Measurements from ENCODE around the gene ZMIZ1. TPM values are rescaled to one million over a fixed set of nuclear protein-coding genes. Genes with fewer than 3 reads are reported as not detected.
A peak's percentile ranks its signal among the peaks of the same experiment; 100 is the strongest.

ZMIZ1 gene
- total and polyA plus RNA-seq, 7 experiments from 2014 or later: 1.8 to 57.2 (median 14.2) TPM

DNA sequence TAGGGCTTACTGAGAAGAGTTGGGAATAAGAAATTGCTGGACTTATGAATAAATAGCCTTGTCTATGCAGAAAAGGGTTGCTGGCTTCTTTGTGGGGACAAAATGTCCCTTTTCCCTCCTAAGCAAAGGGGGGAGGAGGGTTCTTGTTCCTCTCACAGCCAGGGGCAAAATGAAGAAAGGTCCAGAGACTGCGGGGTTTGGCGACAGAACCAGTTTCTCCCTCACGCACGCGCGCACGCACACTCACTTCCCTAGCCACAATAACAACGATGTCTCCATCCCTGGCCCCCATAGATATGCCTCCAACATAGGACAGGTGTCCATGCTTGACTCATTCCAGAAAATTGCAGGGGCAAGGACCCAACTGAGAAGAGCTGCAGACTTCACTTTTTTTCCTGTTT, 3.3 kb downstream of the ZMIZ1 start:
- Histone ChIP-seq H3K36me3 (ENCODE audit: control insufficient read depth in 2 of 3, insufficient read depth in 3 of 3, low read length in 3 of 3) (no peaks in the 10 kb centered on the region), H3K4me3 (ENCODE audit: low read length) (no peak overlapping the region), H3K27ac (ENCODE audit: low read depth, low read length) (no peak overlapping the region), H3K27me3 (ENCODE audit: control insufficient read depth in 2 of 2, insufficient read depth in 2 of 2, low read length in 2 of 2) (no peaks in the 10 kb centered on the region), H3K4me1 (ENCODE audit: control insufficient read depth in 2 of 2, insufficient read depth in 2 of 2, low read length in 2 of 2) (peaks cover 0 to 6% of the 10 kb centered on the region in 2 donors), H3K9me3 (ENCODE audit: control insufficient read depth in 2 of 3, low read length in 3 of 3) (no peaks in the 10 kb centered on the region)
- H3K27ac Mint-ChIP-seq: peak overlapping the region in 4 of 9 donors; percentile 28 to 61 (median 48)
- ChIA-PET POLR2A (no interaction called here), CTCF (no interaction called here)
- H3K4me1 Mint-ChIP-seq: peaks cover 16 to 54% (median 40%) of the 10 kb centered on the region in 7 donors
- peaks cover 0 to 25% (median 0%) of the 10 kb centered on the region in 5 donors for H3K27me3 Mint-ChIP-seq
- peak overlapping the region; percentile 23 to 95 (median 85) for H3K4me3 Mint-ChIP-seq
- intact Hi-C loops (cut with micrococcal nuclease): no loop called here
- no peak for DNase-seq
- ATAC-seq: no peak
- H3K9me3 Mint-ChIP-seq: no peaks in the 10 kb centered on the region
- H3K36me3 Mint-ChIP-seq: no peaks in the 10 kb centered on the region

DNA sequence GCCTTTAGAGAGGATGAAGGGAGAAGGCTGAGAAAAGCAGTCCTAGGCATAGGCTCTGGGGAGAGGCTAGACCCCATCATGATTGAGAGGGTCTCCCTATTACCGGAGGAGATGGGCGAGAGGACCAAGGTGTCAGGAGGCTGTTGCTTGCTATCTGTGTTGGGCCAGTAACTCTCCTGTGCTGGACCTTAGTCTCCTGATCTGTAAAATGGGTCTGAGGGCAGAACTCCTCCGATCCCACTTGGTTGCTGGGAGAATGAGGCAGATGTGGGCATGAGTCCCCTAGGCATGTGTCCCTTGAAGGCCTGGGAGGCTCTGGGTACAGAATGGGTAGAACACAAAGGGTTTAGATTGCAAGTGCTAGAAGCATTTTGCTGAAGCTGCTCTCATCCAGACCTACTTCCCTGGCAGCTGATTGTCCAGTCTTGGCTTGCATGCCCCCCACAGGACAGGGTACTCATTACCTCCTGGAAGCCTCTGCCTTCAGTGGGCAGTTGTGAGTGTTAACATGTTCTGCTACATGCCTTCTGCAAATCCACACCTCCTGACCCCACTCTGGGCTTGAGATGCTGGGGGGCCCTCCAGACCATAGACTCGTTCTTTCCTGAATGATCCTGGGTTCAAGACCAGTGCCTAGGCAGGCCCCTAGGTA, 4.4 kb downstream of the ZMIZ1 start:
- peak overlapping the region in 1 of 9 donors; percentile 66 for H3K27ac Mint-ChIP-seq
- H3K27me3 Mint-ChIP-seq: peaks cover 0 to 25% (median 0%) of the 10 kb centered on the region in 5 donors
- peaks cover 0 to 6% of the 10 kb centered on the region in 2 donors for H3K4me1 ChIP-seq (ENCODE audit: control insufficient read depth in 2 of 2, insufficient read depth in 2 of 2, low read length in 2 of 2)
- peaks cover 16 to 53% (median 39%) of the 10 kb centered on the region in 7 donors for H3K4me1 Mint-ChIP-seq
- H3K9me3 ChIP-seq (ENCODE audit: control insufficient read depth in 2 of 3, low read length in 3 of 3): no peaks in the 10 kb centered on the region
- intact Hi-C loops (cut with micrococcal nuclease): no loop called here
- POLR2A ChIA-PET: no interaction called here
- H3K4me3 Mint-ChIP-seq: peak overlapping the region in 2 of 10 donors; percentile 11 to 83
- no peak overlapping the region for H3K27ac ChIP-seq (ENCODE audit: low read depth, low read length)
- ATAC-seq (no peak), DNase-seq (no peak)
- no peaks in the 10 kb centered on the region for H3K36me3 Mint-ChIP-seq
- no peaks in the 10 kb centered on the region for H3K9me3 Mint-ChIP-seq
- CTCF ChIA-PET: no interaction called here
- no peaks in the 10 kb centered on the region for H3K27me3 ChIP-seq (ENCODE audit: control insufficient read depth in 2 of 2, insufficient read depth in 2 of 2, low read length in 2 of 2)
- no peak overlapping the region for H3K4me3 ChIP-seq (ENCODE audit: low read length)
- no peaks in the 10 kb centered on the region for H3K36me3 ChIP-seq (ENCODE audit: control insufficient read depth in 2 of 3, insufficient read depth in 3 of 3, low read length in 3 of 3)

DNA sequence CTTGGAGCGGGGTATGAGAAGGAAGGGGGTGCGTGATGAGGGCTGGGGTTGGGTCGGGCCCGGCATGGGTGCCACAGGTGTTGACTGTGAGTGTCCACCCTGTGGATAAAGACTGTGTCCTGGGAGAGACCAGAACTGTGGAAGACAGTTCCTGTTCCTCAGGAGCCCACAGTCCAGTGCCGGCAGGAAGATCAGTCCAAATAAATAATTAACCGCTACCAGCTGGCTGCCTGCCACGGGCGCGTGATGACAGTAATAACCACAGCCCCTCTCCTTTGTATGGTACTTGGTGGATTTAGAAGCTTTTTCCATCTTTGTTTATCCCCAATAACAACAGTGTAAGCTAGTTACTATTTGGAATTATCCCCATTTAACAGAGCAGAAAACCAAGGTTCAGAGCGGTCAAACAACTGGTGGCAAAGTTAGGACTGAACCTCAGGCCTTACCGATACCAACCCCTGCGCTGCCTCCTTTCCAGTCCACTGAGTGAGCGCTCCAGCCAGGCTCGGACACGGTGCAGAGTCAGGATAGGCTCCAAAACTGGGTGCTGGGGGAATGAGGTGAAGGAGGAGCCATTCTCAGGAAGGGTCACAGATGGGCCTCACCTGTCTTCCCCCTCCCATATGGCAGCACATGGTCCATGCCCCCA, 5.1 kb downstream of the ZMIZ1 start:
- peak overlapping the region in 1 of 9 donors; percentile 26 for H3K27ac Mint-ChIP-seq
- Histone ChIP-seq H3K4me3 (ENCODE audit: low read length) (no peak overlapping the region), H3K9me3 (ENCODE audit: control insufficient read depth in 2 of 3, low read length in 3 of 3) (no peaks in the 10 kb centered on the region), H3K27ac (ENCODE audit: low read depth, low read length) (no peak overlapping the region), H3K36me3 (ENCODE audit: control insufficient read depth in 2 of 3, insufficient read depth in 3 of 3, low read length in 3 of 3) (no peaks in the 10 kb centered on the region), H3K4me1 (ENCODE audit: control insufficient read depth in 2 of 2, insufficient read depth in 2 of 2, low read length in 2 of 2) (peaks cover 0 to 6% of the 10 kb centered on the region in 2 donors), H3K27me3 (ENCODE audit: control insufficient read depth in 2 of 2, insufficient read depth in 2 of 2, low read length in 2 of 2) (no peaks in the 10 kb centered on the region)
- DNase-seq: no peak
- CTCF ChIA-PET: no interaction called here
- POLR2A ChIA-PET: no interaction called here
- no peak overlapping the region for H3K4me3 Mint-ChIP-seq
- H3K36me3 Mint-ChIP-seq: no peaks in the 10 kb centered on the region
- intact Hi-C loops (cut with micrococcal nuclease): no loop called here
- no peak for ATAC-seq
- peaks cover 0 to 27% (median 0%) of the 10 kb centered on the region in 5 donors for H3K27me3 Mint-ChIP-seq
- no peaks in the 10 kb centered on the region for H3K9me3 Mint-ChIP-seq
- H3K4me1 Mint-ChIP-seq: peaks cover 16 to 55% (median 44%) of the 10 kb centered on the region in 7 donors

DNA sequence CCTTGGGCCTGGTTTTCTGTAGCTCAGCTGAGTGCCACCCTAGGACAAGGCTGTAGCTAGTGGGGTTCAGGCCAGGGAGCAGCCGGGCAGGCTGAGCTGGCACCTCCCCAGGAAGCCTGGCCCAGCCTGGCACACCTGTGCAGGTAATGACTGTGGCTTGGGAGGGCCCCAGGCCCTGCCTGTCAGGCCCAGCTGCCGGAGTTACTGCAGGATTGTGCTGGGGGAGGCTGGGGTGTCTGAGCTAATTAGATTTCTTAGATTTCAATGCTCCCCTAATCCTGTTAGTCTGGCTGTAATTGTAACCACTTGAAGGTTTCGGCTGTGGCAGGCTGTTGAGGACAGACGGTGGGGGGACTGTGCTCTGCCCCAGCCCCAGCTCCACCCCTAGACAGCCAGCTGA, 6.0 kb downstream of the ZMIZ1 start:
- H3K9me3 ChIP-seq (ENCODE audit: control insufficient read depth in 2 of 3, low read length in 3 of 3): no peaks in the 10 kb centered on the region
- H3K27me3 ChIP-seq (ENCODE audit: control insufficient read depth in 2 of 2, insufficient read depth in 2 of 2, low read length in 2 of 2): no peaks in the 10 kb centered on the region
- H3K4me1 ChIP-seq (ENCODE audit: control insufficient read depth in 2 of 2, insufficient read depth in 2 of 2, low read length in 2 of 2): peaks cover 0 to 6% of the 10 kb centered on the region in 2 donors
- H3K4me3 ChIP-seq (ENCODE audit: low read length): no peak overlapping the region
- intact Hi-C loops (cut with micrococcal nuclease): no loop called here
- Mint-ChIP-seq H3K27ac (peak overlapping the region in 2 of 9 donors; percentile 1 to 51), H3K4me3 (peak overlapping the region in 1 of 10 donors; percentile 10), H3K9me3 (no peaks in the 10 kb centered on the region), H3K36me3 (no peaks in the 10 kb centered on the region), H3K27me3 (peaks cover 0 to 27% (median 0%) of the 10 kb centered on the region in 5 donors), H3K4me1 (peaks cover 16 to 58% (median 51%) of the 10 kb centered on the region in 7 donors)
- CTCF ChIA-PET: no interaction called here
- DNase-seq (no peak), ATAC-seq (no peak)
- POLR2A ChIA-PET: interaction anchor here (0.6 kb wide), 1 partner anchor 384 kb away, joined by 3 read pairs; no protein-coding TSS in a partner anchor
- H3K36me3 ChIP-seq (ENCODE audit: control insufficient read depth in 2 of 3, insufficient read depth in 3 of 3, low read length in 3 of 3): no peaks in the 10 kb centered on the region
- no peak overlapping the region for H3K27ac ChIP-seq (ENCODE audit: low read depth, low read length)

DNA sequence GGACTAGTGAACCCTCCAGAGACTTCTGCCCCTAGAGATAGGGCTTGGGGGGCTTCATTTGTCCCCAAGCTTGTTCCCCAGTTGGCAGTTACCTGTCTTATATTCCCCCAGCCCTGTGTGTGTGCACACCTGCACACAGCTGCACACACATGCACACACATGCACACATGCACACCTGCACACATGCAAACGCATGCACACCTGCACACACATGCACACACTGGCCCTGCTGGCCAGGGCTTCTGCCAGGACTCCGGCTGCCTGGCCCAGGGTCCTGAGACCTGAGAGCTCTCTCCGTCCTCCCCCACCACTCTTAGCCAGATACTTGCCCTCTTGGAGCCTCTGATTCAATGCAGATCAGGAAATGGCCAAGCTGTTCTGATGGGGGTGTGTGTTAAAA, 6.7 kb downstream of the ZMIZ1 start:
- H3K36me3 ChIP-seq (ENCODE audit: control insufficient read depth in 2 of 3, insufficient read depth in 3 of 3, low read length in 3 of 3): no peaks in the 10 kb centered on the region
- H3K27ac ChIP-seq (ENCODE audit: low read depth, low read length): no peak overlapping the region
- H3K27ac Mint-ChIP-seq: peak overlapping the region in 1 of 9 donors; percentile 51
- H3K4me3 ChIP-seq (ENCODE audit: low read length): no peak overlapping the region
- no peaks in the 10 kb centered on the region for H3K27me3 ChIP-seq (ENCODE audit: control insufficient read depth in 2 of 2, insufficient read depth in 2 of 2, low read length in 2 of 2)
- no peaks in the 10 kb centered on the region for H3K9me3 ChIP-seq (ENCODE audit: control insufficient read depth in 2 of 3, low read length in 3 of 3)
- peaks cover 0 to 27% (median 0%) of the 10 kb centered on the region in 5 donors for H3K27me3 Mint-ChIP-seq
- H3K4me3 Mint-ChIP-seq: no peak overlapping the region
- ATAC-seq: no peak
- no peaks in the 10 kb centered on the region for H3K9me3 Mint-ChIP-seq
- POLR2A ChIA-PET: interaction anchor here (0.6 kb wide), 1 partner anchor 253 kb away, joined by 3 read pairs; no protein-coding TSS in a partner anchor
- intact Hi-C loops (cut with micrococcal nuclease): no loop called here
- H3K4me1 Mint-ChIP-seq: peaks cover 16 to 58% (median 51%) of the 10 kb centered on the region in 7 donors
- CTCF ChIA-PET: no interaction called here
- no peaks in the 10 kb centered on the region for H3K36me3 Mint-ChIP-seq
- DNase-seq: no peak
- peaks cover 0 to 6% of the 10 kb centered on the region in 2 donors for H3K4me1 ChIP-seq (ENCODE audit: control insufficient read depth in 2 of 2, insufficient read depth in 2 of 2, low read length in 2 of 2)

DNA sequence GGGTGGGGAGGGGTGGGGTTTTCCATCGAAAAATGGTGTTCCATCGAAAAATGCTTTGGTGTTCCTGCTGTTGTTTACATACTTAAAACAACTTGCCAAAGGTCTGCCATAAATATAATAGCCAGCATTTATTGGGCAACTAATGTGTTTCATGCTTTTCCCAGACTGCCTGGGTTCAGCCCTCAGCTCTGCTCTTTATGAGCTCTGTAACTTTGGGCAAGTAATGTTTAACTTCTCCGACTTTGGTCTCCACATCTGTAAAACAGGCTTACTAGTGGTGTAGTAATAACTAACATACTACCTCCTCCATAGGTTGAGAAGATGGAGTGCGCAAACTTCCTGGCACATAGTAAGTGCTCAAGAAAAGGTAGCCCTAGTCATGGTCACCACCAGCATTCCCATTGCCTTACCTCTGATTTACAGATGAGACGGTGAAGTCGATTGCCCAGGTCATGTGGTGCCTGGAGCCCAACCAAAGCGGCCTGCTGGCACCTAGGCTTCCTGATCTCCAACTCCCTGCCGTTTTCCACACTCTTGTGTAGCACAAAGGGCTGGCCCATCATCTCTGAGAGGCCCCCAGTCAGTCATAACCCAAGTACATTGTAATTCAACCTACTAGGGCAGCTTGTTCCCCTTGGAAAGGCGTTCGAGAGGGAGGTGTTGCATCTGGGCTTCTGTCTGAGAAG, 8.9 kb downstream of the ZMIZ1 start:
- peaks cover 0 to 7% (median 0%) of the 10 kb centered on the region in 5 donors for H3K27me3 Mint-ChIP-seq
- no peaks in the 10 kb centered on the region for H3K9me3 Mint-ChIP-seq
- no peak for DNase-seq
- Histone ChIP-seq H3K27me3 (ENCODE audit: control insufficient read depth in 2 of 2, insufficient read depth in 2 of 2, low read length in 2 of 2) (no peaks in the 10 kb centered on the region), H3K9me3 (ENCODE audit: control insufficient read depth in 2 of 3, low read length in 3 of 3) (no peaks in the 10 kb centered on the region), H3K36me3 (ENCODE audit: control insufficient read depth in 2 of 3, insufficient read depth in 3 of 3, low read length in 3 of 3) (no peaks in the 10 kb centered on the region), H3K4me3 (ENCODE audit: low read length) (no peak overlapping the region), H3K4me1 (ENCODE audit: control insufficient read depth in 2 of 2, insufficient read depth in 2 of 2, low read length in 2 of 2) (no peaks in the 10 kb centered on the region), H3K27ac (ENCODE audit: low read depth, low read length) (no peak overlapping the region)
- peaks cover 0 to 3% (median 0%) of the 10 kb centered on the region in 5 donors for H3K36me3 Mint-ChIP-seq
- intact Hi-C loops (cut with micrococcal nuclease): no loop called here
- H3K27ac Mint-ChIP-seq: no peak overlapping the region
- H3K4me1 Mint-ChIP-seq: peaks cover 9 to 49% (median 42%) of the 10 kb centered on the region in 7 donors
- H3K4me3 Mint-ChIP-seq: no peak overlapping the region
- ChIA-PET POLR2A (no interaction called here), CTCF (no interaction called here)
- no peak for ATAC-seq
